Thyroid gland (tissue), 4 donors: Measurements from ENCODE around the gene VIL1. TPM values are rescaled to one million over a fixed set of nuclear protein-coding genes. Genes with fewer than 3 reads are reported as not detected.

Source experiments
- DNase-seq, 2 donors: peaks; one replicate each; pipeline ENCODE4 v3.0.0-alpha.2; 2019
- H3K27ac ChIP-seq, 3 donors: fragments of 200-600 bp; sonication (generic); 1 replicate in 2 of 3; 2 replicates in 1 of 3; pipeline ENCODE4 v1.5.1; 2016 to 2019; ENCODE audit warnings: mild to moderate bottlenecking in 1 of 3, moderate library complexity in 1 of 3
- H3K27me3 ChIP-seq: fragments of 200-600 bp; sonication (generic); one replicate; pipeline ENCODE4 v1.5.1; 2019
- H3K36me3 ChIP-seq, 2 donors: fragments of 200-600 bp; sonication (generic); one replicate each; pipeline ENCODE4 v1.5.1; 2016 to 2019
- H3K4me1 ChIP-seq, 2 donors: fragments of 200-600 bp; sonication (generic); one replicate each; pipeline ENCODE4 v1.5.1; 2017 to 2019
- H3K4me3 ChIP-seq, 3 donors: fragments of 200-600 bp; sonication (generic); replicated peaks in 1 of 3; 1 replicate in 2 of 3; 2 replicates in 1 of 3; pipeline ENCODE4 v1.5.1; 2016; ENCODE audit warnings: mild to moderate bottlenecking in 1 of 3
- H3K9me3 ChIP-seq: fragments of 200-600 bp; sonication (generic); one replicate; pipeline ENCODE4 v1.5.1; 2017
- POLR2A ChIP-seq, 2 donors: fragments of 450-650 bp; IDR thresholded peaks; one replicate each; pipeline ENCODE4 v1.6.1; 2017; ENCODE audit warnings: antibody characterized with exemption in 2 of 2, mild to moderate bottlenecking in 2 of 2, moderate library complexity in 1 of 2
- WGBS, 2 donors: methylation state at CpG; one replicate each; pipeline ENCODE4 v1.1.5; 2017; 5-methylcytosine and 5-hydroxymethylcytosine counted together
- intact Hi-C: fragments of 100-400 bp; cut with DNase I; formaldehyde crosslinking; loops from one replicate; pipeline ENCODE4 v1.15.1; 2023
- total RNA-seq, 4 donors: library from RNA; depleted of rRNA; stranded (reverse); fragments of >200 nt; gene quantifications; one replicate each; pipeline ENCODE4 v1.2.3, GENCODE V29; 2016
- TF ChIP-seq, protein P1 (sequence below), 6 experiments: fragments of 200-600 bp in 3 of 6; fragments of 450-650 bp in 3 of 6; sonication (generic) in 3 of 6; IDR thresholded peaks; one replicate each; pipeline ENCODE4 v1.5.1; 2016 to 2019; ENCODE audit warnings: antibody characterized with exemption in 6 of 6, mild to moderate bottlenecking in 2 of 6, inconsistent platforms in 1 of 6, moderate library complexity in 1 of 6

VIL1 gene
- total RNA-seq, 4 donors from 2014 or later = not detected

DNA sequence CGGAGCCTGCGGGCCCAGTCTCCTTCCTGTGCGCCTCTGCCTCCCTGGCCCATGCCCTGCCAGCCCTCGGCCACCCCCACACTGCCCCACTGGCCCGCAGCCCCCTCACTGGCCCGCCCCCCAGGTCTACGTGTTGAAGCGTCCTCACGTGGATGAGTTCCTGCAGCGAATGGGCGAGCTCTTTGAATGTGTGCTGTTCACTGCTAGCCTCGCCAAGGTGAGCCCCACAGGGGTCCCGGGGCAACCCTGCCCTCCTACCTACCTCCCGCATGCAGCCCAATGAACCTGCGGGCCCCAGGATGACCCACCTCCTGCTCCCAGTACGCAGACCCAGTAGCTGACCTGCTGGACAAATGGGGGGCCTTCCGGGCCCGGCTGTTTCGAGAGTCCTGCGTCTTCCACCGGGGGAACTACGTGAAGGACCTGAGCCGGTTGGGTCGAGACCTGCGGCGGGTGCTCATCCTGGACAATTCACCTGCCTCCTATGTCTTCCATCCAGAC lies 16.0 kb upstream of the VIL1 start:
- Histone ChIP-seq H3K4me1 (peaks cover 45 to 53% of the 10 kb centered on the region in 2 donors), H3K9me3 (no peaks in the 10 kb centered on the region), H3K27ac (no peak overlapping the region), H3K27me3 (no peaks in the 10 kb centered on the region), H3K4me3 (no peak overlapping the region), H3K36me3 (peaks cover 31 to 41% of the 10 kb centered on the region in 2 donors)
- no peak for TF ChIP-seq POLR2A (IDR thresholded peaks at IDR 0.05)
- TF ChIP-seq, protein P1, sequence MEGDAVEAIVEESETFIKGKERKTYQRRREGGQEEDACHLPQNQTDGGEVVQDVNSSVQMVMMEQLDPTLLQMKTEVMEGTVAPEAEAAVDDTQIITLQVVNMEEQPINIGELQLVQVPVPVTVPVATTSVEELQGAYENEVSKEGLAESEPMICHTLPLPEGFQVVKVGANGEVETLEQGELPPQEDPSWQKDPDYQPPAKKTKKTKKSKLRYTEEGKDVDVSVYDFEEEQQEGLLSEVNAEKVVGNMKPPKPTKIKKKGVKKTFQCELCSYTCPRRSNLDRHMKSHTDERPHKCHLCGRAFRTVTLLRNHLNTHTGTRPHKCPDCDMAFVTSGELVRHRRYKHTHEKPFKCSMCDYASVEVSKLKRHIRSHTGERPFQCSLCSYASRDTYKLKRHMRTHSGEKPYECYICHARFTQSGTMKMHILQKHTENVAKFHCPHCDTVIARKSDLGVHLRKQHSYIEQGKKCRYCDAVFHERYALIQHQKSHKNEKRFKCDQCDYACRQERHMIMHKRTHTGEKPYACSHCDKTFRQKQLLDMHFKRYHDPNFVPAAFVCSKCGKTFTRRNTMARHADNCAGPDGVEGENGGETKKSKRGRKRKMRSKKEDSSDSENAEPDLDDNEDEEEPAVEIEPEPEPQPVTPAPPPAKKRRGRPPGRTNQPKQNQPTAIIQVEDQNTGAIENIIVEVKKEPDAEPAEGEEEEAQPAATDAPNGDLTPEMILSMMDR (IDR thresholded peaks at IDR 0.05) = no peak
- 85 to 87% methylated on average over 10 to 16 of the region's 26 CpGs for WGBS, 2 donors
- DNase-seq = no peak
- intact Hi-C loops = loop anchor here (5.0 to 10.0 kb wide), 3 partner anchors 131 to 252 kb away; partner anchors contain the start of genes AAMP, BCS1L, CNOT9 and PNKD

DNA sequence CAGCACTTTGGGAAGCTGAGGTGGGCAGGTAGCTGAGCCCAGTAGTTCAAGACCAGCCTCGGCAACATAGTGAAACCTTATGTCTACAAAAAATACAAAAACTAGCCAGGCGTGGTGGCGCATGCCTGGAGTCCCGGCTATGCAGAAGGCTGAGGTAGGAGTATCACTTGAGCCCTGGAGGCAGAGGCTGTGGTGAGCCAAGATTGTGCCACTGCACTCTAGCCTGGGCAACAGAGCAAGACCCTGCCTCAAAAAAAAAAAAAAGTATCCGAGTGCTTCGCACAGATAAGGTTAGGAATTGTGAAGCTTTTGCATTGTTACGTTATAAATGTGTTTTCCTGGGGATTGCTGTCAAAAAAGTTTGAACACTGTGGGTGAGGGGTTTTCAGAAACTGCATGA lies 15.1 kb upstream of the VIL1 start:
- no peak for DNase-seq
- Histone ChIP-seq H3K27ac (no peak overlapping the region), H3K4me3 (no peak overlapping the region), H3K4me1 (peaks cover 40 to 50% of the 10 kb centered on the region in 2 donors), H3K27me3 (no peaks in the 10 kb centered on the region), H3K9me3 (no peaks in the 10 kb centered on the region), H3K36me3 (peaks cover 31 to 41% of the 10 kb centered on the region in 2 donors)
- intact Hi-C loops = loop anchor here (5.0 to 10.0 kb wide), 3 partner anchors 132 to 251 kb away; partner anchors contain the start of genes AAMP, BCS1L, CNOT9 and PNKD
- no peak for TF ChIP-seq POLR2A (IDR thresholded peaks at IDR 0.05)
- TF ChIP-seq, protein P1 (IDR thresholded peaks at IDR 0.05) = no peak
- 64 to 71% methylated on average over 7 of the region's 7 CpGs for WGBS, 2 donors

DNA sequence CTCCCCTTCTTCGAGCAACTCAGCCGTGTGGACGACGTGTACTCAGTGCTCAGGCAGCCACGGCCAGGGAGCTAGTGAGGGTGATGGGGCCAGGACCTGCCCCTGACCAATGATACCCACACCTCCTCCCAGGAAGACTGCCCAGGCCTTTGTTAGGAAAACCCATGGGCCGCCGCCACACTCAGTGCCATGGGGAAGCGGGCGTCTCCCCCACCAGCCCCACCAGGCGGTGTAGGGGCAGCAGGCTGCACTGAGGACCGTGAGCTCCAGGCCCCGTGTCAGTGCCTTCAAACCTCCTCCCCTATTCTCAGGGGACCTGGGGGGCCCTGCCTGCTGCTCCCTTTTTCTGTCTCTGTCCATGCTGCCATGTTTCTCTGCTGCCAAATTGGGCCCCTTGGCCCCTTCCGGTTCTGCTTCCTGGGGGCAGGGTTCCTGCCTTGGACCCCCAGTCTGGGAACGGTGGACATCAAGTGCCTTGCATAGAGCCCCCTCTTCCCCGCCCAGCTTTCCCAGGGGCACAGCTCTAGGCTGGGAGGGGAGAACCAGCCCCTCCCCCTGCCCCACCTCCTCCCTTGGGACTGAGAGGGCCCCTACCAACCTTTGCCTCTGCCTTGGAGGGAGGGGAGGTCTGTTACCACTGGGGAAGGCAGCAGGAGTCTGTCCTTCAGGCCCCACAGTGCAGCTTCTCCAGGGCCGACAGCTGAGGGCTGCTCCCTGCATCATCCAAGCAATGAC lies 14.4 kb upstream of the VIL1 start:
- Histone ChIP-seq H3K4me3 (no peak overlapping the region), H3K4me1 (peaks cover 36 to 50% of the 10 kb centered on the region in 2 donors), H3K36me3 (peaks cover 31 to 41% of the 10 kb centered on the region in 2 donors), H3K27me3 (no peaks in the 10 kb centered on the region), H3K27ac (peak overlapping the region in 2 of 3 donors; percentile 57 to 81), H3K9me3 (no peaks in the 10 kb centered on the region)
- TF ChIP-seq POLR2A (IDR thresholded peaks at IDR 0.05) = no peak
- TF ChIP-seq, protein P1 (IDR thresholded peaks at IDR 0.05) = no peak
- no peak for DNase-seq
- 43 to 63% methylated on average over 5 to 7 of the region's 16 CpGs for WGBS, 2 donors
- intact Hi-C loops = loop anchor here (5.0 to 10.0 kb wide), 4 partner anchors 63 to 250 kb away; partner anchors contain the start of genes AAMP, BCS1L, CNOT9 and PNKD

GRCh38 chr2:218405086-218405745 lies 13.7 kb upstream of the VIL1 start:
- WGBS, 2 donors = 64 to 75% methylated on average over 5 to 8 of the region's 8 CpGs
- Histone ChIP-seq H3K36me3 (peaks cover 31 to 37% of the 10 kb centered on the region in 2 donors), H3K27me3 (no peaks in the 10 kb centered on the region), H3K4me1 (peaks cover 36 to 50% of the 10 kb centered on the region in 2 donors), H3K27ac (peak overlapping the region; percentile 57 to 92 (median 81)), H3K4me3 (no peak overlapping the region), H3K9me3 (no peaks in the 10 kb centered on the region)
- intact Hi-C loops = loop anchor here (5.0 to 10.0 kb wide), 2 partner anchors 62 to 250 kb away; partner anchors contain the start of genes BCS1L and ZNF142
- TF ChIP-seq, protein P1 (IDR thresholded peaks at IDR 0.05) = no peak
- no peak for TF ChIP-seq POLR2A (IDR thresholded peaks at IDR 0.05)
- no peak for DNase-seq
